ENCODE data around the gene KRT86.
"Not testable (repeated sequence)": the region's sequence is repeated elsewhere in the genome, so short reads cannot be mapped to it uniquely, and the experiment has no call there.

KRT86 gene

GRCh38 chr12:52344111-52344510, 69.7 kb downstream of the KRT86 start:
- H3K4me2 ChIP-seq (ENCODE audit: low read length): no peak overlapping the region
- TF ChIP-seq EZH2 (IDR thresholded peaks at IDR 0.05; ENCODE audit: borderline replicate concordance, low read length) (no peak), CTCF (IDR thresholded peaks at IDR 0.05; ENCODE audit: low read length) (no peak; the same call in 1 of the 2 replicates)
- no peaks in the 10 kb centered on the region for H3K9me3 ChIP-seq (ENCODE audit: low read length)
- H2AFZ ChIP-seq (ENCODE audit: low read length): no peak overlapping the region
- no peaks in the 10 kb centered on the region for H3K4me1 ChIP-seq (ENCODE audit: insufficient read depth, low read length, severe bottlenecking)
- no peaks in the 10 kb centered on the region for H3K36me3 ChIP-seq (ENCODE audit: insufficient read depth, low read length)
- H3K9me2 ChIP-seq (ENCODE audit: low read depth, low read length): no peaks in the 10 kb centered on the region
- no peak overlapping the region for H3K27ac ChIP-seq (ENCODE audit: low read depth, low read length, poor library complexity, severe bottlenecking)
- H3K79me2 ChIP-seq (ENCODE audit: insufficient read depth, low read length): no peaks in the 10 kb centered on the region
- no peaks in the 10 kb centered on the region for H3F3A ChIP-seq (ENCODE audit: insufficient read depth, low read length)
- H4K20me1 ChIP-seq (ENCODE audit: insufficient read depth, low read length): no peaks in the 10 kb centered on the region
- no peak overlapping the region for H3K9ac ChIP-seq (ENCODE audit: low read length)
- no peak overlapping the region for H3K4me3 ChIP-seq (ENCODE audit: low read depth, low read length, poor library complexity, severe bottlenecking)
- H3K27me3 ChIP-seq (ENCODE audit: insufficient read depth, low read length): peaks cover 14% of the 10 kb centered on the region; the same call in 1 of the 2 replicates

- not testable (repeated sequence) for H3K27ac ChIP-seq (ENCODE audit: low read depth, low read length, poor library complexity, severe bottlenecking); H3K4me2 ChIP-seq (ENCODE audit: low read length); H4K20me1 ChIP-seq (ENCODE audit: insufficient read depth, low read length); H3K79me2 ChIP-seq (ENCODE audit: insufficient read depth, low read length); H3K4me3 ChIP-seq (ENCODE audit: low read depth, low read length, poor library complexity, severe bottlenecking); H3K9me2 ChIP-seq (ENCODE audit: low read depth, low read length); H3K36me3 ChIP-seq (ENCODE audit: insufficient read depth, low read length); H3K9ac ChIP-seq (ENCODE audit: low read length); H3K4me1 ChIP-seq (ENCODE audit: insufficient read depth, low read length, severe bottlenecking); H3K9me3 ChIP-seq (ENCODE audit: low read length); H2AFZ ChIP-seq (ENCODE audit: low read length); H3F3A ChIP-seq (ENCODE audit: insufficient read depth, low read length)
- H3K27me3 ChIP-seq (ENCODE audit: insufficient read depth, low read length): peaks cover 14% of the 10 kb centered on the region; the same call in 1 of the 2 replicates
These were observed 70.6 kb downstream of the KRT86 start for GRCh38 chr12:52345041-52345440.

GRCh38 chr12:52346593-52346992, 72.1 kb downstream of the KRT86 start:
- no peak for TF ChIP-seq CTCF (IDR thresholded peaks at IDR 0.05; ENCODE audit: low read length)
- no peak for TF ChIP-seq EZH2 (IDR thresholded peaks at IDR 0.05; ENCODE audit: borderline replicate concordance, low read length)
- no peak overlapping the region for H3K4me2 ChIP-seq (ENCODE audit: low read length)
- no peaks in the 10 kb centered on the region for H3K36me3 ChIP-seq (ENCODE audit: insufficient read depth, low read length)
- no peaks in the 10 kb centered on the region for H3K9me3 ChIP-seq (ENCODE audit: low read length)
- no peaks in the 10 kb centered on the region for H3K79me2 ChIP-seq (ENCODE audit: insufficient read depth, low read length)
- H3K9ac ChIP-seq (ENCODE audit: low read length): no peak overlapping the region
- H3F3A ChIP-seq (ENCODE audit: insufficient read depth, low read length): no peaks in the 10 kb centered on the region
- H3K4me3 ChIP-seq (ENCODE audit: low read depth, low read length, poor library complexity, severe bottlenecking): no peak overlapping the region
- H2AFZ ChIP-seq (ENCODE audit: low read length): no peak overlapping the region
- no peaks in the 10 kb centered on the region for H3K9me2 ChIP-seq (ENCODE audit: low read depth, low read length)
- H3K4me1 ChIP-seq (ENCODE audit: insufficient read depth, low read length, severe bottlenecking): no peaks in the 10 kb centered on the region
- peaks cover 14% of the 10 kb centered on the region; the same call in 1 of the 2 replicates for H3K27me3 ChIP-seq (ENCODE audit: insufficient read depth, low read length)
- H3K27ac ChIP-seq (ENCODE audit: low read depth, low read length, poor library complexity, severe bottlenecking): no peak overlapping the region
- H4K20me1 ChIP-seq (ENCODE audit: insufficient read depth, low read length): no peaks in the 10 kb centered on the region

- H3K4me3 ChIP-seq (ENCODE audit: low read depth, low read length, poor library complexity, severe bottlenecking): no peak overlapping the region
- no peak overlapping the region for H3K27ac ChIP-seq (ENCODE audit: low read depth, low read length, poor library complexity, severe bottlenecking)
- no peak overlapping the region for H3K4me2 ChIP-seq (ENCODE audit: low read length)
- peaks cover 11% of the 10 kb centered on the region; the same call in 1 of the 2 replicates for H3K27me3 ChIP-seq (ENCODE audit: insufficient read depth, low read length)
- no peaks in the 10 kb centered on the region for H4K20me1 ChIP-seq (ENCODE audit: insufficient read depth, low read length)
- H3K9ac ChIP-seq (ENCODE audit: low read length): no peak overlapping the region
- no peaks in the 10 kb centered on the region for H3F3A ChIP-seq (ENCODE audit: insufficient read depth, low read length)
- H3K9me2 ChIP-seq (ENCODE audit: low read depth, low read length): no peaks in the 10 kb centered on the region
- H2AFZ ChIP-seq (ENCODE audit: low read length): no peak overlapping the region
- H3K36me3 ChIP-seq (ENCODE audit: insufficient read depth, low read length): no peaks in the 10 kb centered on the region
- TF ChIP-seq CTCF (IDR thresholded peaks at IDR 0.05; ENCODE audit: low read length) (no peak), EZH2 (IDR thresholded peaks at IDR 0.05; ENCODE audit: borderline replicate concordance, low read length) (no peak)
- H3K4me1 ChIP-seq (ENCODE audit: insufficient read depth, low read length, severe bottlenecking): no peaks in the 10 kb centered on the region
- H3K79me2 ChIP-seq (ENCODE audit: insufficient read depth, low read length): no peaks in the 10 kb centered on the region
- H3K9me3 ChIP-seq (ENCODE audit: low read length): no peaks in the 10 kb centered on the region
These were observed 72.6 kb downstream of the KRT86 start for GRCh38 chr12:52347016-52347415.

All from OCI-LY1 (cell line).